ENCODE data around the gene PRDM2. TPM values are rescaled to one million over a fixed set of nuclear protein-coding genes. Genes with fewer than 3 reads are reported as not detected.

The PRDM2 gene
- polyA plus RNA-seq, 3 donors, result 4.1 to 22.5 (median 7.6) TPM

GRCh38 chr1:13754510-13755103 is 54.6 kb downstream of the PRDM2 start:
- no peak for DNase-seq
- Histone ChIP-seq H3K27me3 (ENCODE audit: control insufficient read depth in 2 of 2, insufficient read depth in 2 of 2, low read length in 2 of 2) (no peaks in the 10 kb centered on the region), H3K9me3 (replicated peaks in 1 of 2; ENCODE audit: control insufficient read depth in 1 of 2, insufficient read depth in 1 of 2, low read length in 2 of 2) (no peaks in the 10 kb centered on the region), H3K36me3 (replicated peaks in 1 of 2; ENCODE audit: control insufficient read depth in 1 of 2, insufficient read depth in 2 of 2, low read length in 2 of 2) (peaks cover 4 to 19% of the 10 kb centered on the region in 2 donors), H3K79me2 (ENCODE audit: insufficient read depth, low read length) (peaks cover 100% of the 10 kb centered on the region), H3K27ac (ENCODE audit: low read depth in 1 of 2, low read length in 2 of 2) (peak overlapping the region in 1 of 2 donors; percentile 55), H3K9ac (ENCODE audit: insufficient read depth, low read length, poor library complexity, severe bottlenecking) (no peak overlapping the region), H4K20me1 (ENCODE audit: insufficient read depth, low read length) (peaks cover 100% of the 10 kb centered on the region), H3K4me3 (replicated peaks in 1 of 3; ENCODE audit: low read depth in 2 of 3, low read length in 3 of 3) (no peak overlapping the region), H2AFZ (ENCODE audit: insufficient read depth, low read depth, low read length, poor library complexity, severe bottlenecking) (no peak overlapping the region), H3K4me2 (replicated peaks; ENCODE audit: extremely low read depth, low read length, poor library complexity, severe bottlenecking) (no peak overlapping the region), H3K4me1 (ENCODE audit: control insufficient read depth in 1 of 2, insufficient read depth in 2 of 2, low read length in 2 of 2) (peaks cover 26 to 53% of the 10 kb centered on the region in 2 donors)
- intact Hi-C loops (cut with micrococcal nuclease), result no loop called here
- WGBS (ENCODE audit: insufficient coverage), result 100% methylated on average over 6 of the region's 6 CpGs
- no peak for TF ChIP-seq CTCF (IDR thresholded peaks at IDR 0.05)
- Mint-ChIP-seq H3K9me3 (no peaks in the 10 kb centered on the region), H3K4me3 (no peak overlapping the region), H3K27ac (peak overlapping the region in 5 of 7 donors; percentile 26 to 78 (median 64)), H3K4me1 (peaks cover 55% of the 10 kb centered on the region), H3K36me3 (peaks cover 11 to 20% of the 10 kb centered on the region in 2 donors), H3K27me3 (ENCODE audit: low read depth in 3 of 3) (no peaks in the 10 kb centered on the region)

DNA sequence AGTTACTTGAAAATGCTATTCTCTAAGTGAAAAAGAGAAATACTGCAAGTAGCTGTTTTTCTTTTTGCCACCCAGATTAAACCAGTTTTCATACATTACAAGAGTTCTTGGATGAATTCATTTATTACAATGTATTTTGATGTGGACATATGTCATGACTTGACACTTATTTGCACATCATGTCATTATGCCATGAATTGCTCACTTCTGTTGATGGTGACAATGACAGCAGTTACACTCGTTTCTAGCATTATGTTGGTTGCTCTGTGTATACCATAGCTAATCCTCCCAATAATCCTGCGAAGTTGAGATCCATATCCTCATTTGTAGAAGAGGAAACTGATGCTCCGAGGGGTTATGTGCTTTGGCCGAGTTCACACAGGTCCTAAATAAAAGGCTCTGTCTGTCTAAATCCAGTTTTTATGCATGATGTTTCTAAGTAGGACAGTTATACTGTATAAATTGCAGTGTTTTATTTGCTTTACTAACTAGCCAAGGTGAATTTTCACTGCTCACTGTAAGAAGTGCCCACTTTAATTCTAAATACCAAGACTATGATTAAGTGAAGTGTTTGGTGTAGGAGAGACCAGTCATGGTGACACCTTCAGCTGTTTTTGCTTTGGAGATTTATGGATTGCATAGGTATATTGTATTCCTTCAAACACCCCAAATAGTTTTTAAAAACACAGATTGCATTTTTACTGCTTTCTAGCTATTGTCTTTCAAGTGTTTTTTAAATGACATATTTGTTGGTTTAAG is 56.7 kb downstream of the PRDM2 start:
- no peak overlapping the region for H3K9ac ChIP-seq (ENCODE audit: insufficient read depth, low read length, poor library complexity, severe bottlenecking)
- no peak for DNase-seq
- H3K36me3 Mint-ChIP-seq, result peaks cover 15 to 24% of the 10 kb centered on the region in 2 donors
- peaks cover 45% of the 10 kb centered on the region for H3K4me1 Mint-ChIP-seq
- no peak overlapping the region for H3K4me3 Mint-ChIP-seq
- WGBS (ENCODE audit: insufficient coverage), result 83% methylated on average over 2 of the region's 4 CpGs
- no peaks in the 10 kb centered on the region for H3K9me3 ChIP-seq (replicated peaks in 1 of 2; ENCODE audit: control insufficient read depth in 1 of 2, insufficient read depth in 1 of 2, low read length in 2 of 2)
- H3K27me3 ChIP-seq (ENCODE audit: control insufficient read depth in 2 of 2, insufficient read depth in 2 of 2, low read length in 2 of 2), result no peaks in the 10 kb centered on the region
- H3K27ac ChIP-seq (ENCODE audit: low read depth in 1 of 2, low read length in 2 of 2), result peak overlapping the region in 1 of 2 donors; percentile 37
- no peak overlapping the region for H3K4me3 ChIP-seq (replicated peaks in 1 of 3; ENCODE audit: low read depth in 2 of 3, low read length in 3 of 3)
- peaks cover 8 to 19% of the 10 kb centered on the region in 2 donors for H3K36me3 ChIP-seq (replicated peaks in 1 of 2; ENCODE audit: control insufficient read depth in 1 of 2, insufficient read depth in 2 of 2, low read length in 2 of 2)
- peaks cover 100% of the 10 kb centered on the region for H4K20me1 ChIP-seq (ENCODE audit: insufficient read depth, low read length)
- no peaks in the 10 kb centered on the region for H3K9me3 Mint-ChIP-seq
- H3K27me3 Mint-ChIP-seq (ENCODE audit: low read depth in 3 of 3), result no peaks in the 10 kb centered on the region
- peaks cover 20 to 33% of the 10 kb centered on the region in 2 donors for H3K4me1 ChIP-seq (ENCODE audit: control insufficient read depth in 1 of 2, insufficient read depth in 2 of 2, low read length in 2 of 2)
- peaks cover 100% of the 10 kb centered on the region for H3K79me2 ChIP-seq (ENCODE audit: insufficient read depth, low read length)
- H3K4me2 ChIP-seq (replicated peaks; ENCODE audit: extremely low read depth, low read length, poor library complexity, severe bottlenecking), result no peak overlapping the region
- H3K27ac Mint-ChIP-seq, result peak overlapping the region in 2 of 7 donors; percentile 45 to 67
- TF ChIP-seq CTCF (IDR thresholded peaks at IDR 0.05), result no peak
- intact Hi-C loops (cut with micrococcal nuclease), result no loop called here
- no peak overlapping the region for H2AFZ ChIP-seq (ENCODE audit: insufficient read depth, low read depth, low read length, poor library complexity, severe bottlenecking)

Measured in CD14-positive monocyte (primary cell).